HG03354 (cell line): ENCODE measurements around the gene DACH1.
"Not testable (repeated sequence)": the region's sequence is repeated elsewhere in the genome, so short reads cannot be mapped to it uniquely, and the experiment has no call there.

Experiments used
- ATAC-seq: cut with Tn5 transposase; IDR thresholded peaks from one replicate; pipeline ENCODE4 v1.9.1; 2021; ENCODE audit warnings: mild to moderate bottlenecking; ENCODE audit not compliant: unreplicated experiment, poor library complexity, severe bottlenecking

DACH1 gene

DNA sequence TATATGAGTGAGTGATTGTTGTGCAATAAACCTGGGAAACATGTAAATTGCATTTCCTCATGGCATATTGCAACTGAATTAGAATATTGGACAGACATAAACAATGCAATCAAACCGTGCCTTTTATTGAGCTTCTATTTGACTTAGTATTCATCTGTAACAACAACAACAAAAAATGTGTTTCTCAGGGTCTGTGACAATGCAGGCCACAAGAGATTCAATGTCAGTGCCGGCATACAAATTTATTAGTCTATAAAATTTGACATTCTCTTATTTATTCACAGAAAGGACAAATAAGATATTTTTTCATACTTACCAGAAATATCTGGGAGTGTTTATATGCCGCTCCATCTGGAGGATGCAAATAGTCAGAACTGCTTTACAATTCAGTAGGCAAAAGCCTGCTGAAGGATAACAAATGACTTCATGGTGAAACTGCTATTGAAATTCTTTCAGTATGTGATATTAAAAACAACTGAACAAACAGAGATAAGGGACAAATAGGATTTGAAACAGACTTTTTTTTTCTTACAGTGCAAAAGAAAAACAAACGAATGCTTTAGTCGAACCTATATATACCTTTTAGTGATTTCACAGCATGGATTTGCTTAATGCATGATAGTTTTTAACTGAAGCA is 77.2 kb downstream of the DACH1 start:
- ATAC-seq: no peak

DNA sequence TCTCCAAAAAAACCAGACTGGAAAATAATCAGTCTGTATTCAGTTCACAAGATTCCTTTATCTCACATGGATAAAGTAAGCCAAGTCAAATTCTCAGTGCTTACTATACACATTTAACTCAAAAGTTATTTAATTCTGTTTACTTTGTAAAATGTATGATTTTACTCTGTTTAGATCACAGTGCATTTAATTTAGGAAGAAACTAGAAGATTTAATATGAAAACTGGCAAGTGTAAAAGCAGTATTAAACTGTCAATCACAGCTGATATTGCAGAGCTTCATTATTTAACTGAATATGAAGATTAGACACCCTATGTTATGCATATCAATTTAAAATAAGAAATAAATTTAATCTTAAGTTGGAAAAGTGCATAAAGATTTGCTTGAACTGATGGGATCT is 78.0 kb downstream of the DACH1 start:
- no peak for ATAC-seq

DNA sequence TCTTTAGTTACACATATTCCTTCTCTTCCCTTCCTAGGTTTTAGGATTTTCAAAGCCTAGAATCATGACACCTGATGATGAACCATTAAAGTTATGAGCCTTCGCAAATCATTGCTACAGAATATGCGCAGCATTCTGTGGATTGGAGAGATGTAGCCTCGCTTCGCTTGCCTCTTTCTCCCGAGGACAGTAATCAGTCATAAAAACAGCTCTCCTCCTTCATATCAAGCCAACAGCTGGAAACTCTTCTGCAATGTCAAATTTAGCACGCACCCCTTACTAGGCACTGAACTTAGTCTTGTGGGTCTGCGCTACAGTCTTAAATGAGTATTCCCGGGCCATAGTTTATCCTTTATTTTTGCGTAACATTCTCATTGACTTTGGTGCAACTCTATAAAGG is 79.6 kb downstream of the DACH1 start:
- ATAC-seq: no peak

DNA sequence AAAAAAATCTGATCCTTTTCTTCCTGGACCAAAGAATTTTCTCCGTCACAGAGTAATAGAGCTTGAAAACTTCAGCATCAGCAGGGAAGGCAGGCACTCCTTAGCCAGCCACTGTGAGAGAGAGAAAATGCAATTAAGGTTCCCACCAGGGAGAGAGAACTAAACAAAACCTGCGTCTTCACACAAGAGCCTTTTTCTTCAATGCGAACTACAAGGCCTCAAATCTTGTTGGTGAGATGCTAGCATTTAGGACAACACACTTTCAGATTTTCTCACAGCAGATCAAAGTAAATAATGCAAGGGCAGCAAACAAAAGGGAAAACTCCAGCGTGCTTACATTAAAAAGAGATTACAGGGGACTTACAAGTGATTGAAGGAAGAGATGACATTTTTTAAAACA is 80.1 kb downstream of the DACH1 start:
- no peak for ATAC-seq

DNA sequence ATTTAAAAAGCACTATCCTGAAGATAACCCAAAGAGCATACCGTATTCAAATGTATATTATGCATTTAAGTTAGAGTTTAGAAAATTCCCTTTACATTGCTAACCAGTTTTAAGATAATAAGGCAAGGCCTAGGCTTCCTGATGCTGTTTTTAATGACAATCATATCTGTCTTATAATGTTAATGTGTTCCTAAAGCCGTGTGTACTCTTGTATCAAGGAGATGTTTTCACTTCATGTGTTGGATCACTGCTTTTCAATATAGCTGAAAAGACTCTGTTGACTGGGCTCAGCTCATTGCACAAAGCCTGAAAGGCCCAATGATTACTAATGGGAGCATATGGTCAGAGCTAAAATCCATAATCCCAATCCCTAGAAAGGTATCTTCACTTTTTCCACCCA is 81.6 kb downstream of the DACH1 start:
- ATAC-seq: no peak

DNA sequence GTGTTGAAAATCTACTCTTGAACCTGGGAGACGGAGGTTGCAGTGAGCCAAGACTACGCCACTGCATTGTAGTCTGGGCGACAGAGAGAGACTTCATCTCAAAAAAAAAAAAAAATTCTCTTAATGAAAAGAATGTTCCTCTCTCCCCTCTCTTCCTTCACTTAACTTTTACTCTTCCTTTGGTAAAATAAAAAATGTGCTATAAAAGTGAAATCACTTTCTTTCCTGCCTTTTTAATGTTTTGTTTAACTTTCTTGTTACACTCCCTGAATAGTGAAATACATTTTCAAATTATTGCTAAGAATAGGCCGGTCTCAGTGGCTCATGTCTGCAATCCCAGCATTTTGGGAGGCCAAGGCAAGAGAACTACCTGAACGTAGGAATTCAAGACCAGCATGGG is 86.5 kb downstream of the DACH1 start:
- no peak for ATAC-seq

DNA sequence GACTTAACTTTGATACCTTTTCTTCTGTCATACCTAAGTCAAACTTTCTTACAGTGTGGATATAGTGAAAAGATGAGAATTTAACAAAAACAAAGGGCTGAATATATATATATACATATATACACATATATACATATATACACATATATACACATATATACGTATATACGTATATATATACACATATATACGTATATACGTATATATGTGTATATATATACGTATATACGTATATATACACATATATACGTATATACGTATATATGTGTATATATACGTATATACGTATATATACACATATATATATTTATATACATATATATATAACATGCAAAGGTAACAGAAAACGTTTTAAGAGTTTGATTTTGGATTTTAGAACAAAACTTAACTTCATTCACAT is 88.0 kb downstream of the DACH1 start:
- ATAC-seq: not testable (repeated sequence)

DNA sequence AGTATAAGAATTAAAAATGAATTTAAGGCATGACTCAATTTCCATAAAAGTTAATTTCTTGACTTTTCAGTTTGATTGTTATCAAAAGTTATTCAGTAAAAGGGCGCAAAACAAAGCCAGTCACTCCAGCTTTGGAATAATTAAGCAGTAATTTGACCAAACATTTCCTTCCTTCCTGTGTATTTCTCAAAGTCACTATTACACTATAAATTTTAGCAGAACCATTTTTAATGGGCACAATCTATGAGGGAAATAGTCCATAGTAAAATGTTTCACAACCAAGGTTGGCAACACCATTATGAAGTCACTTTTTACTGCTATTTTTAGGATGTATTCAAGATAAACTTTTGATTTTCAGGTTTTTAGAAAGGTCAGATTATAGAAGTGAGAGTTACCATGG is 91.0 kb downstream of the DACH1 start:
- no peak for ATAC-seq

DNA sequence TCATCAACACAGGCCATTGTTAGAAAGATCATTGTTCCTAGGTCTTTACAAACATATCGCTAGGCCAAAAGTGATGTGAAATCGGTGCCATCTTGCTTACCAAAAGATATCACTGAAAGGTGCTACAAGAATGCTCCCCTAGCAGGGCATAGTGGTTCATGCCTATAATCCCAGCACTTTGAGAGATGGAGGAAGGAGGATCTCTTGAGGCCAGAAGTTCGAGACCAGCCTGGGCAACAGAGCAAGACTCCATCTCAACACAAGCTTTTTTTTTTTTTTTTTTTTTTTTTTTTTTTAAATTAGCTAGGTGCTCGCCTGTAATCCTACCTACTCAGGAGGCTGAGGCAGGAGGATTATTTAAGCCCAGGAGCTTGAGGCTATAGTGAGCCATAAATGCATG is 92.1 kb downstream of the DACH1 start:
- ATAC-seq: no peak

DNA sequence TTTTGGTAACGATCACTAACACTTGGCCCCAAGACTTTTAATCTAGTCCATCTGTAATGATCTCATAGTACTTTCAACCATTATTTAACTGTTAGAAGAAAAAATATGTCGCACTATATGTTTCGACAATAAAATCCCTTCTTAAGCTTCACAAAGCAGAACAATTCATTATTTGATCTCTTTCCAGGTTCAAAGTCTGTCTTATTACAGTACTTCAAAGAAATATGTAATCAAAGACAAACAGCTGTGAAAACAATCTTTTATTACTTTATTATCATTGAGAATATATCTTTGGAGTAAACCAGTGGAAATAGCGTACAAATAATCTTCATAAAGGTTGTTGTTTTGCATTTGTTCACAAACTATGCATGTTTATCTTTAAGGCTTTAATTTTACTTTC is 93.5 kb downstream of the DACH1 start:
- ATAC-seq: no peak

DNA sequence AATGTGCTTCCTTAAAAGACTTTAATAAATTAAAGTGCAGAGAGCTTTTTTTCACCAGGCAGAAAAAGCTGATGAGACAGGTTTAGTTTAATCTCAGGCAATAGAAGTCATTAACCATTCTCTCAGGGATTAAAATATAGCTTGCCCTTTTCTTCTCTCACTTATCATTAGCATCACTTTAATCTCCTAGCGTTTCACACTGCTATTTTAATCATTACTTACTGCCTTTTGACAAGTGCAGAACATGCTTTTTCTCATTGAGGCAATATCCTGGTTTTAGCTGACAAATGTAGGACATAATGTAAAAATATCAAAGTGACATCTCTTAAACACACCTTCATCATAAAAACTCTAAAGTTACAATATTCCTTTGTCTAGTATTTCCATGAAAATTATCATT is 94.6 kb downstream of the DACH1 start:
- ATAC-seq: no peak

DNA sequence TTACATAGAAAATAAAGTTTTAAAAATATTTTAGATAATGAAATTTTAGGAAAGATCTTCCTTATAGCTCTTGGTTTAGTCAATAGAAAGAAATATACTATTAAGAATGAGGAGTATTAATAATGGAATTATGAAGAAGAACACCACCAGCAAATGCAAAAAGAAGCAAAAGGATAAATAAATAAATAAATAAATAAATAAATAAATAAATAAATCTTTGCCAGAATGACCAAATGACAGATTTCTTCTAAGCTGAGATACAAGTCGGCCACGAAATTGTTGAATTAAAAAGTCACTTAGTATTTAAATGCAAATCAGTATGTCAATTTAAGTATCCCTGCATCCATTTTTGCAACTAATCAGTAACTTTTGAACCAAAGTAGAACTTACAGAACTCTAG is 95.9 kb downstream of the DACH1 start:
- no peak for ATAC-seq

DNA sequence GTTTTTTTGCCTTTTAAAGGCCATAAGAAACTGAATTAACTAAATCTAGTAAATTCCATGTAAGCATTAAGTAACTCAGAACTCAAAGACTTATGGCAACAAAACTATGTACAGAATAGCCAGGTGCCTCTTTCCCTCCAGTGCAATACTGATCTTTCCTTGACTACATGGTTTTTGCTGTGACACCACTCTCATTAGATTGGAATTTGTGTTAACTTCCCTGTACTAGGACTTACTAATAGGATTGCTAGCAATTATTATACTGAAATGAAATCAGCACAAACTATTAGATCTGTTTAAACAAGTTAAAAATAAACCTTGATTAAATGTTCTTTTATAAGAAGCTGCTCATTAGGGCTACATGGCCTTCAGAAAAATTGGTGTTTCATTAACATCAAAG is 96.3 kb downstream of the DACH1 start:
- ATAC-seq: no peak

DNA sequence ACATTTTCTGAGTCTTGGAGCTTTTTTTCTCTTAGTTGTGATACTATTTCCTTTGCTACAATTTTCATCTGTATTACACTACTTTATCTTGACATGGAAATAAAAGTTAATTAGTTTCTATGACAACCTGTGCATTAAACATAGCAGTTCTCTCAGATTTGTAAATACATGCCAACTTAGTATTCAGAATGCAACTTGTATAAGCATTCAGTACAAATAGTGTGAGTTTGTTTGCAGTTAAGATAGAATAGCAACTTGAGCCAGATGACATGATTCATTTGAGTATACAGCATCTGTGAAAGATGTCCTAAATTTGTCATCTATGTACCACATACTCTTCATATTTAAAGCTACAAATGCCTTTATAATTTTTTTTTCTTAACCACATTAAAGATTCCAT is 98.1 kb downstream of the DACH1 start:
- no peak for ATAC-seq

DNA sequence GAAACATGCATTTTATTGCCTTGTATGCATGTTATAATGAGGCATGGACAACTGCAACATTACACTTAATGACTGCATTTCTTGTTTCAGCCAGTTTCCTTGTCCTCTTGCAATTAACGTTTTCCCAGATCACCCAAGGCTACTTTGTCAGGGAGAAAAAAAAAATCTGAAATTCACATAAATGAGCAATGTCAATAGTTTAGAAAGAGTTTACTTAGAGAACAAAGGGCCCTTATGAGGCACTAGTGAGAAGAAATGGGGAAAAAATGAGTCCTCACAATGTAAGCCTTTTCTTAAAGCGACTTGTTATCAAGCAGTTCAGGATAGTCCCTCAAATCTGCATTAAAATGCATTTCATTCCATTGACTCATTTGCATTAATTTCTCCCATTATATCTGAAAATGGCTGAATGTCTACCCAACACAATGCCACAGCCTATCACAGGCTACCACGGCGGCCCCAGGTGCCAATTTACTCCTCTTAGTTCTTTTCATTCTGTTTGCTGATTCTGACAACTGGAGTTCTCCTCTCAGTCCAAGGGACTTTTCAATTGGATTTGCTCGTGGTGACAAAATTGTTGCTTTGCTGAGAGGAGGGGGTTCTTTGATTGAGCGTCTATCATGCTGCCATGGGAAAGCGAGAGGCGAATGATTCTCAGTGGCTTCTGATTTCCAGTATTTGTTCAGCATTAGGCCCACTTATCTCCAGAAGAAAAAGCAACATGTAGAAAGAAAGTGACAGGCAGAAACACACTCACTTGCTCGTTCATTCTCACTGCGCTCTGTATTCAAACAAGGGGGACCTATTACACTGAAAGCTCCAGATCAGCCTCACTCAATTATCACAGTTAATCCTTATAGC is 107.1 kb downstream of the DACH1 start:
- no peak for ATAC-seq

DNA sequence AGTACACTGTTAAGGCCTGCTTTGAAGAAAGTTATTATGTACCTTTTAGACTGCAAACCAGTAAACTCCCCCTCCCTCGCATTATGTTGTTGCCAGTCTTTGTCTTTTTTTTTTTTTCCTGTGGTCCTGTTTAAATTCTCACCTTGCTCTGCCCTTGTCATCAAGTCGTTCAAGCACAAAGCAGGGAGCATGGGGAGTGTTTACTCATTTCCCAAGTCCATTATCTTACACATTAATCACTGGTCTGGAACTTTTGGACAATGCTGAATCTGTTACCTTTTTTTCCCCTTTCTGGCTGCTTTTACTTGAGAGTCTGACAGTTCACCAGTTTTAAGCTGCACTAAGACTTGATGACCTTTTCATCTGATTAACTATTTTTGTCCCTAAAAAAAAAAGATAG is 108.2 kb downstream of the DACH1 start:
- ATAC-seq: no peak

DNA sequence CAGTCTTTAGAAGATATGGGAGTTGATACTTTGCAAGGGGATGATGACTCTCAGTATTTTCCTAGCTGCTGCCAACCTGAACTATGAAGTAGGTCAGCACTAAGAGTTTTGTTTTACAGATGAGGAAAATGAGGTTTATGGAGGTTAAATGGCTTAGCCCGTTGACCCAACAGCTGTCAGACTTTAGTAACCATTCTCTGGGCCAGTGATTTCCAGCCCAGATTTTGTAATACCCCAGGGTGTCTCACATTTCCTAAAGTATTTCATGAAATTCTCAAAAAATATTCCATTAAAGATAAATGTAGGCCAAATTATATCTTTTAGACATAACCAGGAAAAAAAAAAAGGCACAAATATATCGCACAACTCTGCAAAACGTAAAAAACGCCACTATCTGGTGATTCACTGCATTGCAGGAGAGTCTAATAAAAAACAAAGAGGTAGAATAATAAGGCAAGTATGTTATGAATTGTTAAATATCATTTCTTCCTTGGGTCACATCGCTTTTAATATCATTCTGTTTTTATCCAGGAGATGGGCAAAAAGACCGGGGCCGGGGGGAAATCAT is 112.5 kb downstream of the DACH1 start:
- ATAC-seq: no peak

DNA sequence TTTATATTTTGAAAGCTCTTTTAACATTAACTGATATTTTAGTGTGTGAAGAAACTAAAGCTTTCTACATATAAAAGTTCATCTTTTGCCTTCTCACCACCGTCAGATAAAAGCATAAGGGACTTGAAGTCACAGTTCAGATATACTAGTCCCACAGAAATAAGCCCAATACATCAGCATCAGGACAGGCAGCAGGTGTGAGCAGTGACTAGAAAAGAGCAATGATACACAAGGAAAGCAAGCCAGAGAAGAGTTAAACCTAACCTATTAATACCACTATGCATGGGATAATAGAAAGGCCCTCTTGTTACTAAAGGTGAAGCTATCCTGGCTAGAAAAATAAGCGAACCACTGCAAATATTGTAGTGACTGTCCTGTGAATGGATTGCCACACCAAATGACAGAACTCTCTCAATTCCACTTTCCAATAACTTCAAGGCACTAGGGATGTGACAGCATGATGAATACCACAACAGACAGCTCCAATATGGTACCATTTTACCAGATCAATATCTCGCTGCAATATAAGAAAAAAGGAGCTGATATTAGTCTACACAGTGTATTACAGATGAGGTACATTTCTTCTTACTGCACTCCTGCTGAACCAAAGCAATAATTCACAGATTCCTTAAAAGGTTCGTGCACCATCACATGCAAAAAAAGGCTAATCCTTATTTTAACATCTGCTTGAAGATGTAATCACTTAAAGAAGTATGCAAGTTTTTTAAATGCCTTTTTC is 114.1 kb downstream of the DACH1 start:
- no peak for ATAC-seq

DNA sequence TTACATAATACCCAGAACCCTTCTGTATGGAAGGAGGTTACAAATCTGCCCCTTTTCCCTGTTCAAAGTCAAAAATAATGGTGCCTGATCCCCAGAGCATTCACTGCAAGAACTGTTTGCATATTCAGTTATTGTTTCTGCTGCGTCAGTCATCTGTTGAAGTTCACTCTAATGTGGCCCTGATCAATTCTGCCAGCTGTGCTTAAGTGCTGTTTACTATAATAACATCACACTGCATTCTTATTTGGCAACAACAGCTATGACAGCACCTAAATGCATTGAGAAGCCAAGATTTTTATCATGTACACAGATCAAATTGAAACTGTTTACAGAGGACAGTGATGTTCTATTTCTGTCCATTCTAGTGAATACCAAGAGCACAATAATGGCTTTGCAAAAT is 115.9 kb downstream of the DACH1 start:
- no peak for ATAC-seq

DNA sequence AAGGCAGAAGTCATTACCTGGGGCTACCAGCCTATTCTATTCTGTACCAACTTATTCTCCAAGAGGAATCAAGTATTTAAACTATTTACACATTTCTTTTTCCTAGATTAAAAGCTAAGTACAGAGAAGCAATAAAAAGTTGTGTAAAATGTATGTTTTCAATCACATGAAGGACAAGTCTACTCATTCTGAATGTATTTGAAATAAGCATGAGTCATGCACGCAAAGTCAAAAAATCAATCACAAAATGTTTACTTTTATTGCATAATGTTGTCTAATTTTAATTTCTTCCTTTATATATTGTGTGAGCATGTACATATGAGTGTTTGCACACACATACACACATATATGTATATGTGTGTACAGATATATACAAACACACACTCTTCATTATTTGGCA is 136.7 kb downstream of the DACH1 start:
- no peak for ATAC-seq

DNA sequence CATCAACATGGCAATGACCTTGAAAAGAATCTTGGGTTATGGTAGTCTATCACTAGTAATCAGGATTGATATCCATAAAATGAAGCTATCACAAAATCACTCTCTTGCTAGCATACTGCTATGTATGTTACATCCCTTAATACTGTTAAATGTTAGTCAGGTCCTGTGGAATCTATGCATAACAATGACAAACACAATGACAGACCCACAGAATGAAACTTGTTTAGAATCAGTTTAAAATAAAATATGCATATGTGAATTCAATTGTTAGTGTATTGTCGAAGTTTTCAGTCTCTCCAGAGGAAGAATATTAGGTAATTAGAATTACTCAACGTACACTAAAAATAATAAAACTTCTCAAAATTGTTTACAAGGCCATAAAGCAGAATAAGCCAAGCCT is 137.6 kb downstream of the DACH1 start:
- ATAC-seq: no peak
